Stomach (tissue), 19 donors: ENCODE data around the gene GRIN3A. TPM values are rescaled to one million over a fixed set of nuclear protein-coding genes. Genes with fewer than 3 reads are reported as not detected.

ENCODE experiments used
- DNase-seq, 2 donors: peaks; one replicate each; pipeline versions ENCODE4 v3.0.0 to v3.0.0-alpha.2; 2013 to 2019
- H3K27ac ChIP-seq, 5 donors: fragments of 200-600 bp in 4 of 5; sonication (generic) in 4 of 5; one replicate each; pipeline ENCODE4 v1.5.1; 2013 to 2019; ENCODE audit warnings: mild to moderate bottlenecking in 1 of 5, moderate library complexity in 1 of 5
- H3K27me3 ChIP-seq, 3 donors: fragments of 200-600 bp; sonication (generic); one replicate each; pipeline ENCODE4 v1.5.1; 2017 to 2019; ENCODE audit warnings: mixed run types in 1 of 3
- H3K36me3 ChIP-seq, 4 donors: fragments of 200-600 bp; sonication (generic); 1 replicate in 3 of 4; 2 replicates in 1 of 4; pipeline ENCODE4 v1.5.1; 2016 to 2019
- H3K4me1 ChIP-seq, 4 donors: fragments of 200-600 bp; sonication (generic); one replicate each; pipeline ENCODE4 v1.5.1; 2016 to 2019
- H3K4me3 ChIP-seq, 4 donors: fragments of 200-600 bp; sonication (generic) in 3 of 4; one replicate each; pipeline ENCODE4 v1.5.1; 2016 to 2019; ENCODE audit warnings: mild to moderate bottlenecking in 1 of 4
- H3K9me3 ChIP-seq, 4 donors: fragments of 200-600 bp; sonication (generic); one replicate each; pipeline ENCODE4 v1.5.1; 2016 to 2019
- EP300 ChIP-seq: sonication (generic); formaldehyde crosslinking; IDR thresholded peaks from one replicate; pipeline ENCODE4 v1.6.1; 2017; ENCODE audit warnings: antibody characterized with exemption
- POLR2A ChIP-seq, 4 donors: fragments of 450-650 bp; IDR thresholded peaks; one replicate each; pipeline ENCODE4 v1.6.1; 2016; ENCODE audit warnings: antibody characterized with exemption in 4 of 4, control low read depth in 2 of 4, mild to moderate bottlenecking in 1 of 4, moderate library complexity in 1 of 4
- POLR2AphosphoS5 ChIP-seq, 3 donors: sonication (generic); formaldehyde crosslinking; IDR thresholded peaks; one replicate each; pipeline ENCODE4 v1.6.1; 2016; ENCODE audit warnings: antibody characterized with exemption in 3 of 3
- WGBS, 5 donors: extraction: QIAGEN DNeasy Blood & Tissue Kit in 3 of 5; methylation state at CpG; one replicate each; pipeline versions ENCODE4 v1.1.5 to v1.1.7; 2013 to 2018; 5-methylcytosine and 5-hydroxymethylcytosine counted together
- intact Hi-C: fragments of 100-400 bp; cut with DNase I; formaldehyde crosslinking; loops from one replicate; pipeline ENCODE4 v1.15.1; 2023; ENCODE audit warnings: low total_unique reads
- long read RNA-seq, 10 donors: transcript quantifications; one replicate each; lab custom pipeline, GENCODE V29; 2026
- polyA plus RNA-seq, 3 donors: library from polyadenylated mRNA; stranded (reverse); fragments of 200-250 nt; gene quantifications; one replicate each; pipeline ENCODE4 v1.2.3, GENCODE V29; 2013
- total RNA-seq, 5 donors: library from RNA; depleted of rRNA; stranded (reverse); fragments of >200 nt; gene quantifications; one replicate each; pipeline versions ENCODE4 v1.1.0 to v1.2.3, GENCODE V29; 2014 to 2016
- TF ChIP-seq, protein P1 (sequence below), 7 experiments: fragments of 450-650 bp in 4 of 7; fragments of 200-600 bp in 3 of 7; sonication (generic) in 3 of 7; IDR thresholded peaks; one replicate each; pipeline ENCODE4 v1.5.1; 2016 to 2019; ENCODE audit warnings: antibody characterized with exemption in 7 of 7, control low read depth in 2 of 7, mild to moderate bottlenecking in 1 of 7
- donor health status: healthy with polysubstance abuse.
- donor health status: Bipolar disorder and iron deficiency.
- donor health status: healthy.

GRIN3A gene
- total RNA-seq (under 1 TPM in 1 of 5 donors, not detected in 4; 0.18 TPM), polyA plus RNA-seq (not detected)
- long read RNA-seq, donor 1 = 0 reads
- long read RNA-seq, donor 2 = 0 reads
- long read RNA-seq, donor 3 = 0 reads
- long read RNA-seq, donor 4 = 0 reads
- long read RNA-seq, donor 5 = 0 reads
- long read RNA-seq, donor 6 = 0 reads
- long read RNA-seq, donor 7 = 0 reads
- long read RNA-seq, donor 8 = 0 reads
- long read RNA-seq, donor 9 = 0 reads
- long read RNA-seq, donor 10 = 0 reads

DNA sequence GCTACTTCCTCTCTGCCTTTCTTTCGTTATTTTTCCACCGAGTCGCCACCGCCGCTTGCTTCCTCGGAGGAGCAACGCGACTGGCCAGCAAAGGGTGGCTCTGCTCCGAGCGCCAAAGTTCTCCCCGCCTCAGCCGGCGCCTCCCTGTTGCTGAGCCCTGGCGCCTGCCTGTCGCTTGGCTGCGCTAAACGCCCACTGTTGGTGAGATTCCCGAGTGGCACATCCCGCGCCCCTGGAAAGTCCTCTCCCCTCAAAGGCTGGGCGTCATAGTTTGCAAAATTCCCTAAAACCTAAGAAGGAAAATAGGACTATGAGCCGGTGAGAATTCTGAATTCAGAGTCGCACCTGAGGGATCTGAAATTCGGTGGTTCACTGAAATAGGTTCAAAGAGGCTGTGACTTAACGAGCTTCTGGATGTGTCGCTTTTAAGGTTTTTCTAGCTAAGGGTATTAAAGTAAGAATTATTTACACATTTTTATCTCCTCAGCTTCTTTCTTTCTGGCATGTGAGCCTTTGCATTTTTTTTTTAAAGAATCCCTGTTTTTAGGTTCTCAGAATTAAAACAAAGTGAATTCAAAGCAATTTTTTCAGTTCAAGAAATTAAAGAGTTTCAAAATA is at the start of gene GRIN3A:
Gene GRIN3A (minus strand): TSS at position 82 of the 618 bp plus-strand sequence. CDS start 668 bp downstream, outside the sequence.
- DNase-seq = peak in 1 of 2 donors; percentile 49
- intact Hi-C loops = no loop called here
- Histone ChIP-seq H3K4me3 (peak within 1 kb of the TSS; percentile 37 to 53 (median 46)), H3K36me3 (no peaks in the 10 kb centered on the region), H3K4me1 (peaks cover 14 to 23% (median 19%) of the 10 kb centered on the region in 4 donors), H3K27me3 (peaks cover 7 to 54% (median 37%) of the 10 kb centered on the region in 3 donors), H3K9me3 (no peaks in the 10 kb centered on the region), H3K27ac (no peak within 1 kb of the TSS)
- TF ChIP-seq POLR2A (IDR thresholded peaks at IDR 0.05) (no peak), EP300 (no peak), POLR2AphosphoS5 (IDR thresholded peaks at IDR 0.05) (no peak)
- TF ChIP-seq, protein P1, sequence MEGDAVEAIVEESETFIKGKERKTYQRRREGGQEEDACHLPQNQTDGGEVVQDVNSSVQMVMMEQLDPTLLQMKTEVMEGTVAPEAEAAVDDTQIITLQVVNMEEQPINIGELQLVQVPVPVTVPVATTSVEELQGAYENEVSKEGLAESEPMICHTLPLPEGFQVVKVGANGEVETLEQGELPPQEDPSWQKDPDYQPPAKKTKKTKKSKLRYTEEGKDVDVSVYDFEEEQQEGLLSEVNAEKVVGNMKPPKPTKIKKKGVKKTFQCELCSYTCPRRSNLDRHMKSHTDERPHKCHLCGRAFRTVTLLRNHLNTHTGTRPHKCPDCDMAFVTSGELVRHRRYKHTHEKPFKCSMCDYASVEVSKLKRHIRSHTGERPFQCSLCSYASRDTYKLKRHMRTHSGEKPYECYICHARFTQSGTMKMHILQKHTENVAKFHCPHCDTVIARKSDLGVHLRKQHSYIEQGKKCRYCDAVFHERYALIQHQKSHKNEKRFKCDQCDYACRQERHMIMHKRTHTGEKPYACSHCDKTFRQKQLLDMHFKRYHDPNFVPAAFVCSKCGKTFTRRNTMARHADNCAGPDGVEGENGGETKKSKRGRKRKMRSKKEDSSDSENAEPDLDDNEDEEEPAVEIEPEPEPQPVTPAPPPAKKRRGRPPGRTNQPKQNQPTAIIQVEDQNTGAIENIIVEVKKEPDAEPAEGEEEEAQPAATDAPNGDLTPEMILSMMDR (IDR thresholded peaks at IDR 0.05) = no peak
- WGBS, 5 donors = 2 to 5% (median 3%) methylated on average over 26 of the region's 26 CpGs

DNA sequence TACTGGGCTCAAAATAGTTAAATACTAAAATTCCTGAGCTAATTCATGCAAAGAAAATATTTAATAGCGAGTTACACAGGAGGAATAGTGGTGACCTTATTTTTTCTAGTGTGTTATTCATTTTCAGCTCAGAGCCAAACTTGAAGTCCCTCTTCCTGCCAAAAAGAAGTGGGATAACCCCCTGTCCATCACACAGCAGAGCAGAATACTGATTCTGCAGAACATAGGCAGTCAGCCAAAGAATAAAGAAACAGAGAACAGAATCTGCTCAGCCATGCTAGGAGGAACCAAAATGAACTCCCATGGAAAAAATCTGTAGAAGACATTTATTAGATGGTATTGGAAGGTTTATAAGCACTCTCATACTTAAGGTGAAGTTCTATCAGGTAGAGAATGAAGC is 49.4 kb upstream of the GRIN3A start:
- Histone ChIP-seq H3K27me3 (no peaks in the 10 kb centered on the region), H3K4me1 (no peaks in the 10 kb centered on the region), H3K9me3 (no peaks in the 10 kb centered on the region), H3K36me3 (no peaks in the 10 kb centered on the region), H3K4me3 (no peak overlapping the region), H3K27ac (no peak overlapping the region)
- intact Hi-C loops = no loop called here
- peak in 1 of 2 donors; percentile 2 for DNase-seq
- WGBS, 5 donors = 13 to 31% (median 26%) methylated on average over 1 of the region's 1 CpG
- TF ChIP-seq POLR2A (IDR thresholded peaks at IDR 0.05) = no peak

DNA sequence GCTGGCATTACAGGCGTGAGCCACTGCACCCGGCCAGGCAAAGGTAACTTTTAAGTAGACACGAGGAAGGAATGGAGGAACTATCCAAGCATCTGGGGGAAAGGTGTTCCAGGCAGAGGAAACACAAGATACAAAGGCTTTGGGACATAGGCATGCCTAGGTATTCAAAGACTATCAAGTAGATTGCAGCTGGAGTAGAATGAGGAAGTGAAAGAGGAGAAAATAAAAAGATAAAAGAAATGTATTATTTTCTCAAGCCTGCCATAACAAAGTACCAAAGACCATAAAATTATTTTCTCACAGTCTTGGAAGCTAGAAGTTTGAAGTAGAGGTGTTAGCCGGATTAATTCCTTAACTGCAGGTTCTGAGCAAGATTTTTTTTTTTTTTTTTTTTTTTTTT is 39.9 kb upstream of the GRIN3A start:
- H3K4me3 ChIP-seq = no peak overlapping the region
- no peak overlapping the region for H3K27ac ChIP-seq
- DNase-seq = no peak
- TF ChIP-seq POLR2AphosphoS5 (IDR thresholded peaks at IDR 0.05) (no peak), POLR2A (IDR thresholded peaks at IDR 0.05) (no peak), EP300 (no peak)
- TF ChIP-seq, protein P1 (IDR thresholded peaks at IDR 0.05) = no peak
- WGBS, 5 donors = 73 to 86% (median 82%) methylated on average over 4 of the region's 4 CpGs
- no peaks in the 10 kb centered on the region for H3K27me3 ChIP-seq
- intact Hi-C loops = no loop called here
- no peaks in the 10 kb centered on the region for H3K9me3 ChIP-seq
- no peaks in the 10 kb centered on the region for H3K4me1 ChIP-seq
- H3K36me3 ChIP-seq = no peaks in the 10 kb centered on the region

DNA sequence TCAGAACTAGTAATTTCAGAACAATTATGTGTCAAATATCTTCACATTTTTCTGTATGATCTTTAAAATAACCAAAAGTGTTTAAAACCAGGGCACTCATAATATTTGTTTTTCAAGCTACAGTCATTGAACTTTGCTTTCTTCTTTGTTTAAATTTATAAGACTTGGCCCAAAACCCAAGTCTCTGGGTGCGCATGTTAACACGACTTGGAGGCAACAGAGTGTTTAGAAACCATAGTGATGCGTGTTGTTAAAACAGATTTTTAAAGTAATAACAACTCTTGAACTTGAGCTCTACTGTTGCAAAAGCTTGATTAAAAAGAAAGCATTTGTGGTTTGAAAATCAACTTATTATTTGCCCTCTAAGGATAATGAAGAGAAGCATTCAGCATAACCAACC is 26.0 kb upstream of the GRIN3A start:
- no peak for DNase-seq
- no peak overlapping the region for H3K27ac ChIP-seq
- WGBS, 5 donors = 58 to 72% (median 66%) methylated on average over 3 of the region's 3 CpGs
- no peaks in the 10 kb centered on the region for H3K4me1 ChIP-seq
- no peaks in the 10 kb centered on the region for H3K9me3 ChIP-seq
- intact Hi-C loops = no loop called here
- H3K27me3 ChIP-seq = no peaks in the 10 kb centered on the region
- no peak overlapping the region for H3K4me3 ChIP-seq
- no peaks in the 10 kb centered on the region for H3K36me3 ChIP-seq
- TF ChIP-seq, protein P1 (IDR thresholded peaks at IDR 0.05) = no peak
- TF ChIP-seq EP300 = no peak
- TF ChIP-seq POLR2A (IDR thresholded peaks at IDR 0.05) = no peak
- TF ChIP-seq POLR2AphosphoS5 (IDR thresholded peaks at IDR 0.05) = no peak
